Activated T-helper 17 cell treated with anti-CD3 and anti-CD28 coated beads, Interleukin-2, amount 50 U/mL, for 72 hours (primary cell): ENCODE measurements around the gene MYO10. TPM values are rescaled to one million over a fixed set of nuclear protein-coding genes. Genes with fewer than 3 reads are reported as not detected.

ENCODE experiments used
- ATAC-seq: fragments of 150-1000 bp; cut with Tn5 transposase; replicated peaks from 2 replicates; pipeline ENCODE4 v1.10.0; 2021; ENCODE audit warnings: mild to moderate bottlenecking, moderate library complexity
- H3K27ac Mint-ChIP-seq: one replicate; pipeline ENCODE4 v1.8.0; 2022; ENCODE audit warnings: mixed read lengths
- H3K27me3 Mint-ChIP-seq: one replicate; pipeline ENCODE4 v1.8.0; 2022; ENCODE audit warnings: mixed read lengths
- H3K36me3 Mint-ChIP-seq: one replicate; pipeline ENCODE4 v1.8.0; 2022; ENCODE audit warnings: low read depth, mild to moderate bottlenecking, mixed read lengths
- H3K4me1 Mint-ChIP-seq: one replicate; pipeline ENCODE4 v1.8.0; 2022; ENCODE audit warnings: mixed read lengths
- H3K4me3 Mint-ChIP-seq: one replicate; pipeline ENCODE4 v1.8.0; 2022; ENCODE audit warnings: mild to moderate bottlenecking, mixed read lengths
- H3K9me3 Mint-ChIP-seq: one replicate; pipeline ENCODE4 v1.8.0; 2022; ENCODE audit warnings: mixed read lengths
- total RNA-seq, 2 donors: library from RNA; stranded (reverse); gene quantifications; one replicate each; pipeline ENCODE4 v1.2.3, GENCODE V29; 2022

MYO10 gene
- total RNA-seq, 2 donors from 2014 or later = 0.34 to 0.80 TPM

- H3K4me3 Mint-ChIP-seq = no peak overlapping the region
- ATAC-seq = no peak
- no peaks in the 10 kb centered on the region for H3K36me3 Mint-ChIP-seq
- H3K27me3 Mint-ChIP-seq = peaks cover 8% of the 10 kb centered on the region
- no peaks in the 10 kb centered on the region for H3K9me3 Mint-ChIP-seq
- no peaks in the 10 kb centered on the region for H3K4me1 Mint-ChIP-seq
- no peak overlapping the region for H3K27ac Mint-ChIP-seq
Measured at GRCh38 chr5:16827755-16828154, 108.3 kb downstream of the MYO10 start.

GRCh38 chr5:16826379-16827125 is 109.5 kb downstream of the MYO10 start:
- no peaks in the 10 kb centered on the region for H3K36me3 Mint-ChIP-seq
- no peaks in the 10 kb centered on the region for H3K9me3 Mint-ChIP-seq
- no peaks in the 10 kb centered on the region for H3K4me1 Mint-ChIP-seq
- ATAC-seq = no peak
- H3K27me3 Mint-ChIP-seq = peaks cover 6% of the 10 kb centered on the region
- no peak overlapping the region for H3K27ac Mint-ChIP-seq
- no peak overlapping the region for H3K4me3 Mint-ChIP-seq

- Mint-ChIP-seq H3K36me3 (no peaks in the 10 kb centered on the region), H3K27me3 (no peaks in the 10 kb centered on the region), H3K4me3 (no peak overlapping the region), H3K4me1 (no peaks in the 10 kb centered on the region), H3K9me3 (no peaks in the 10 kb centered on the region), H3K27ac (no peak overlapping the region)
- ATAC-seq = no peak
Measured at GRCh38 chr5:16819522-16820167, 116.4 kb downstream of the MYO10 start.

- Mint-ChIP-seq H3K9me3 (no peaks in the 10 kb centered on the region), H3K4me3 (no peak overlapping the region), H3K36me3 (no peaks in the 10 kb centered on the region), H3K27ac (no peak overlapping the region), H3K27me3 (no peaks in the 10 kb centered on the region), H3K4me1 (no peaks in the 10 kb centered on the region)
- ATAC-seq = no peak
Measured at GRCh38 chr5:16815432-16815831, 120.7 kb downstream of the MYO10 start.

GRCh38 chr5:16812911-16813310 is 123.2 kb downstream of the MYO10 start:
- H3K27ac Mint-ChIP-seq = no peak overlapping the region
- H3K9me3 Mint-ChIP-seq = no peaks in the 10 kb centered on the region
- H3K4me1 Mint-ChIP-seq = no peaks in the 10 kb centered on the region
- H3K36me3 Mint-ChIP-seq = no peaks in the 10 kb centered on the region
- H3K27me3 Mint-ChIP-seq = peaks cover 4% of the 10 kb centered on the region
- no peak for ATAC-seq
- no peak overlapping the region for H3K4me3 Mint-ChIP-seq

GRCh38 chr5:16812448-16812847 is 123.6 kb downstream of the MYO10 start:
- no peak for ATAC-seq
- H3K36me3 Mint-ChIP-seq = no peaks in the 10 kb centered on the region
- peaks cover 4% of the 10 kb centered on the region for H3K27me3 Mint-ChIP-seq
- no peak overlapping the region for H3K4me3 Mint-ChIP-seq
- H3K9me3 Mint-ChIP-seq = no peaks in the 10 kb centered on the region
- H3K27ac Mint-ChIP-seq = no peak overlapping the region
- no peaks in the 10 kb centered on the region for H3K4me1 Mint-ChIP-seq

- Mint-ChIP-seq H3K9me3 (no peaks in the 10 kb centered on the region), H3K4me3 (no peak overlapping the region), H3K27me3 (peaks cover 4% of the 10 kb centered on the region), H3K36me3 (no peaks in the 10 kb centered on the region), H3K4me1 (no peaks in the 10 kb centered on the region), H3K27ac (no peak overlapping the region)
- ATAC-seq = no peak
Measured at GRCh38 chr5:16810208-16810854, 125.8 kb downstream of the MYO10 start.

- H3K9me3 Mint-ChIP-seq = no peaks in the 10 kb centered on the region
- H3K4me1 Mint-ChIP-seq = no peaks in the 10 kb centered on the region
- H3K36me3 Mint-ChIP-seq = no peaks in the 10 kb centered on the region
- H3K27me3 Mint-ChIP-seq = peaks cover 4% of the 10 kb centered on the region
- H3K27ac Mint-ChIP-seq = no peak overlapping the region
- H3K4me3 Mint-ChIP-seq = no peak overlapping the region
- no peak for ATAC-seq
Measured at GRCh38 chr5:16809395-16810207, 126.5 kb downstream of the MYO10 start.

- Mint-ChIP-seq H3K4me3 (no peak overlapping the region), H3K36me3 (no peaks in the 10 kb centered on the region), H3K9me3 (no peaks in the 10 kb centered on the region), H3K27ac (no peak overlapping the region), H3K27me3 (peaks cover 4% of the 10 kb centered on the region), H3K4me1 (no peaks in the 10 kb centered on the region)
- no peak for ATAC-seq
Measured at GRCh38 chr5:16809010-16809394, 127.1 kb downstream of the MYO10 start.

- ATAC-seq = no peak
- H3K4me1 Mint-ChIP-seq = no peaks in the 10 kb centered on the region
- H3K27ac Mint-ChIP-seq = no peak overlapping the region
- no peaks in the 10 kb centered on the region for H3K36me3 Mint-ChIP-seq
- peaks cover 4% of the 10 kb centered on the region for H3K27me3 Mint-ChIP-seq
- H3K4me3 Mint-ChIP-seq = no peak overlapping the region
- no peaks in the 10 kb centered on the region for H3K9me3 Mint-ChIP-seq
Measured at GRCh38 chr5:16808021-16808420, 128.1 kb downstream of the MYO10 start.

GRCh38 chr5:16807547-16807864 is 128.6 kb downstream of the MYO10 start:
- Mint-ChIP-seq H3K9me3 (no peaks in the 10 kb centered on the region), H3K36me3 (no peaks in the 10 kb centered on the region)
- ATAC-seq = no peak

GRCh38 chr5:16806711-16807546 is 129.2 kb downstream of the MYO10 start:
- H3K27ac Mint-ChIP-seq = no peak overlapping the region
- no peak for ATAC-seq

More at GRCh38 chr5:16807547-16807864, 128.6 kb downstream of the MYO10 start:
- H3K4me1 Mint-ChIP-seq = no peaks in the 10 kb centered on the region
- peaks cover 4% of the 10 kb centered on the region for H3K27me3 Mint-ChIP-seq
- no peak overlapping the region for H3K27ac Mint-ChIP-seq
- no peak overlapping the region for H3K4me3 Mint-ChIP-seq

GRCh38 chr5:16805486-16805885 is 130.6 kb downstream of the MYO10 start:
- H3K4me3 Mint-ChIP-seq = no peak overlapping the region
- peaks cover 10% of the 10 kb centered on the region for H3K27me3 Mint-ChIP-seq
- ATAC-seq = no peak
- no peaks in the 10 kb centered on the region for H3K36me3 Mint-ChIP-seq
- H3K27ac Mint-ChIP-seq = no peak overlapping the region
- H3K4me1 Mint-ChIP-seq = no peaks in the 10 kb centered on the region
- H3K9me3 Mint-ChIP-seq = no peaks in the 10 kb centered on the region

More at GRCh38 chr5:16806711-16807546, 129.2 kb downstream of the MYO10 start:
- H3K36me3 Mint-ChIP-seq = no peaks in the 10 kb centered on the region
- H3K9me3 Mint-ChIP-seq = no peaks in the 10 kb centered on the region
- H3K4me1 Mint-ChIP-seq = no peaks in the 10 kb centered on the region
- H3K4me3 Mint-ChIP-seq = no peak overlapping the region
- peaks cover 6% of the 10 kb centered on the region for H3K27me3 Mint-ChIP-seq

- Mint-ChIP-seq H3K27me3 (peaks cover 7% of the 10 kb centered on the region), H3K4me1 (no peaks in the 10 kb centered on the region)
- no peak for ATAC-seq
Measured at GRCh38 chr5:16803831-16804230, 132.3 kb downstream of the MYO10 start.

More at GRCh38 chr5:16803831-16804230, 132.3 kb downstream of the MYO10 start:
- no peaks in the 10 kb centered on the region for H3K9me3 Mint-ChIP-seq
- no peak overlapping the region for H3K4me3 Mint-ChIP-seq
- no peak overlapping the region for H3K27ac Mint-ChIP-seq
- H3K36me3 Mint-ChIP-seq = no peaks in the 10 kb centered on the region
